SW480 (cell line): ENCODE data around the gene UBE2E1.
A peak's percentile ranks its signal among the peaks of the same experiment; 100 is the strongest.
"Not testable (repeated sequence)": the region's sequence is repeated elsewhere in the genome, so short reads cannot be mapped to it uniquely, and the experiment has no call there.

Experiments used
- DNase-seq: peaks from one replicate; pipeline ENCODE4 v3.0.0-alpha.2; 2016; ENCODE audit warnings: low spot score

Gene UBE2E1

DNA sequence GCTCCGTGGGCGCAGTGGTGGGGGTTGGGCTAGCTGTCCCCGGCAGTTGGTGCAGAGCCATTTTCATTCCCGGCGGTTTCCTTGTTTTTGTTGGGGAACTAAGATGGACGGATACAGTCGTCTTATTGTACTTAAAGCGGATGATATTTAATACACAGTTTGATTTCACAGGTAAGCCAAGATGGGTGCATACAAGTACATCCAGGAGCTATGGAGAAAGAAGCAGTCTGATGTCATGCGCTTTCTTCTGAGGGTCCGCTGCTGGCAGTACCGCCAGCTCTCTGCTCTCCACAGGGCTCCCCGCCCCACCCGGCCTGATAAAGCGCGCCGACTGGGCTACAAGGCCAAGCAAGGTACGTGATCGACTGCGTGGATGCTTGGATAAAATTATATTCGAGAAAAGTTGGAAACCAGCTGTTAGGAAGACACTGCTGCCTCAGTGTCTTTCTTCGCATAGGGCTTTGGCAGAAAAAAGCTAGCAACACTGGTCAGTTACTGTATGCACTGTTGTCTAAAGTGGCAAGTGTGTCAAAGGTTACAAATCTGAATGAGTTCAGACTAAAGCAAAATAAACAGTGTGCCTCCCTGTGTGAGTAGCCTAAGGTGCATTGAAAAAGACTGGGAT lies 112.0 kb downstream of the UBE2E1 start:
- not testable (repeated sequence) for DNase-seq

GRCh38 chr3:23918331-23918730 lies 112.6 kb downstream of the UBE2E1 start:
- DNase-seq, result not testable (repeated sequence)

DNA sequence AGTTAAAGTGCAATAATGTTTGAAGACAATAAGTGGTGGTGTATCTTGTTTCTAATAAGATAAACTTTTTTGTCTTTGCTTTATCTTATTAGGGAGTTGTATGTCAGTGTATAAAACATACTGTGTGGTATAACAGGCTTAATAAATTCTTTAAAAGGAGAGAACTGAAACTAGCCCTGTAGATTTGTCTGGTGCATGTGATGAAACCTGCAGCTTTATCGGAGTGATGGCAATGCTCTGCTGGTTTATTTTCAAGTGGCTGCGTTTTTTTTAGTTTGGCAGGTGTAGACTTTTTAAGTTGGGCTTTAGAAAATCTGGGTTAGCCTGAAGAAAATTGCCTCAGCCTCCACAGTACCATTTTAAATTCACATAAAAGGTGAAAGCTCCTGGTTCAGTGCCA lies 113.9 kb downstream of the UBE2E1 start:
- DNase-seq, result no peak

GRCh38 chr3:23920151-23920655 lies 114.4 kb downstream of the UBE2E1 start:
- DNase-seq, result no peak

DNA sequence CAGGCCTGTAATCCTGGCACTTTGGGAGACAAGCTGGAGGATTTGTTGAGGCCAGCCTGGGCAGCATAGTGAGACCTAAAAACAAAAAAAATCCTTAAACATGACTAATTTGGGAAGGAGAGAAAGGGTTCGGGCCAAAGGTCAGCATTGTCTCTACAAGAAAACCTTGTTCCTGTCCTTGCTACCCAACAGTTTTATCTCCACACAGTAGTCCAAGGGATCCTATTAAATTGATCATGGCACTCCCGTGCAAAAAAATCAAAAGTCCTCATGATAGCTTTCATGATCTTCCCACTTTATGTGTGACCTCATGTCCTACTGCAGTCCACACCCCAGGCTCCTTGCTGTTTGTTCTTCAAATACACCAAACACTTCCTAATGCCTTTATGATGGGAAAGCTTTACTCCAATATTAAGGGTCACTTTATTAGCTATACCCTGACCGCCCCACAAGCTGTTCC lies 115.3 kb downstream of the UBE2E1 start:
- no peak for DNase-seq

- no peak for DNase-seq
Measured at GRCh38 chr3:23923786-23924185, 118.0 kb downstream of the UBE2E1 start.

DNA sequence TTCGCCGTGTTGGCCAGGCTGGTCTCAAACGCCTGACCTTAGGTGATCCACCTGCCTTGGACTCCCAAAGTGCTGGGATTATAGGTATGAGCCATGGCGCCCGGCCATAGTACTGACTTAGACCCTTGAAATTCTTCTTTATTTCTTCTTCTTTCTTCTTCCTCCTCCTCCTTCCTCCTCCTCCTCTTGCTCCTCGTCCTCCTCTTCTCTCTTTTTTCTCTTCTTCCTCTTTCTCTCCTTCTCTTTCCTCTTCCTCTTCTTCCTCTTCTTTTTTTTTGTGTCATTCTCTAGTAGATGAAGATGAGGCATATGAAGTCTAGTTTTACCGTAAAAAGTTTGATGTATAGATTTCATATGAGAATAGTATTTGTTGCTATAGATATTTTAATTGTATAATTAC lies 120.5 kb downstream of the UBE2E1 start:
- no peak for DNase-seq

GRCh38 chr3:23926736-23927135 lies 121.0 kb downstream of the UBE2E1 start:
- DNase-seq, result no peak

- DNase-seq, result peak; percentile 28
Measured at GRCh38 chr3:23928524-23928923, 122.8 kb downstream of the UBE2E1 start.

DNA sequence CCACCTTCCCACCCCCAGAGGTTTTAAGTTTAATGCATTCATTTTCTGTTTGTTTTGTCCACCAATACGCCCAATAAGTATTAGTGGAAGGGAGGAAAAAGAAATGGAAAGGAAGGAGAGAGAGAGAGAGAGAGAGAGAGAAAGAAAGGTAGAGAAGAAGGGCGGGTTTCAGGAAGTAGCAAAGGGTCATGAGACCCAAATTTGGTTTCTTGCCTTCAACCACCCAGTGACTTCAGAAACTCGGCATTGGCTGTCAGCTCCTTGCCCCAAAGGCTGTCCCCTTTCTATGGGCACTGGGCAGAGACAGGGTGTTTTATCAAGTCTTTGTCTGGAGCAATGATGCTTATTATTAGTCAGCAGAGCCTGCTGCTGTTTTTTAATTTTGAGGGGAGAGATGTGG lies 125.8 kb downstream of the UBE2E1 start:
- no peak for DNase-seq

GRCh38 chr3:23932571-23932970 lies 126.8 kb downstream of the UBE2E1 start:
- no peak for DNase-seq

DNA sequence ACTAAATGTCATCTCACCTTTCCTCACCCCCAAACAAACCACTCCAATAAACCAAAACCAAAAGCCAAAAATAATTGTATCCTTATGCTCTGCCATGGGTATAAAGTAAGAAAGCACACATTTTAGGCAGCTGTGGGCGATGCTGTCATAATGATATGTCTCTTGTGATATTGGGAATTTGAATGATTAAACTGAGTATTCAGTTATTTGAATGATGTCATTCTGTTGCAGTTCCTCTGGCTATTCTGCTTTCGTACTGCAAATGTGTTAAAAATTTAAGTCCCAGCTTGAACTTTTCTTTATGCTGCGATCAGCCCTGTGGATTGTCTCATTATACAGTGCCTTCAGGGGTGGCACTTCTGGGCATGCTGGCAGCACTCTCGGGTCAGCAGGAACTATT lies 128.5 kb downstream of the UBE2E1 start:
- DNase-seq, result no peak

- no peak for DNase-seq
Measured at GRCh38 chr3:23937296-23937695, 131.5 kb downstream of the UBE2E1 start.

- no peak for DNase-seq
Measured at GRCh38 chr3:23938688-23939087, 132.9 kb downstream of the UBE2E1 start.

DNA sequence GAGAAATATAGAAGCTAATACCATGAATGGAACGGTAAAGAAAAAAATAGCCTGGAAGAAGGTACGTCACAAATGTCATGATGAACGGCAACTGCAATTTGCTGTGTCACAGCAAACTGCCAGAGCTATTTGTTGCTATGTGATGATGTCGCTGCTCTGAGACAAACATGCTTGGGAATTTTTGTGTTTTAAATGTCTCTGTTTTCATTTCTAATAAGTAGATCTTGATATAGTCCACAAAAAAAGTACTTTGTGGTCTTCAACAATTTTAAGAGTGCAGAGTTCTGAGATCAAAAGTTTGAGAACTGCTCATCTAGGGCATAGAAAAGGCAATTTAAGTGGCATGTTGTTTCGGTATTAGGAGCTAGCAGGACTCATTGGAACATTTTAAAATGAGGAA lies 135.0 kb downstream of the UBE2E1 start:
- no peak for DNase-seq
